ENCODE measurements around the gene KRT77.

The KRT77 gene

DNA sequence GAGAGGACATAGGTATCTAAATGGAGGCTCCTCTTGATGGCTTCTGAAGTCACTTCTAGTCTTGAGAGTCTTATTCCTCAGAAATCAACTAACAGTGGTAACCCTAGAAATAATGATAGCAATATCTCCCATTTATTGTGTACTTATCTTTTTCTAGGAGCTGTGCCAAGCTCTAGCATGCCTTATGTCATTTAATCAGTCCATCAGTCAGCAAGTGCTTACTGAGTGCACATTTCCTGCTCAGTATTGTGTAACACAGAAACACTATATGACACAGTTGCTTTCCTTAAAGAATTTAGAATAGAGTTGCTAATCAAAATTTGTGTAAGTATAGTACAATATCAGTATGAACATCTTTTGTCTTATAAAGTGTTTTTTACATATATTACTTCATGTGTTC lies 37.3 kb upstream of the KRT77 start:
- Histone ChIP-seq H3K9ac (ENCODE audit: low read depth, low read length) (no peak overlapping the region), H3K4me1 (ENCODE audit: control insufficient read depth, insufficient read depth, low read length) (no peaks in the 10 kb centered on the region), H3K36me3 (ENCODE audit: control insufficient read depth, insufficient read depth, low read length) (no peaks in the 10 kb centered on the region), H3K27me3 (ENCODE audit: control insufficient read depth, insufficient read depth, low read length) (0 out of 2 replicates have a peak, but pooled peaks cover 2% of the 10 kb centered on the region), H3K9me3 (ENCODE audit: control insufficient read depth, insufficient read depth, low read length) (no peaks in the 10 kb centered on the region), H3K27ac (ENCODE audit: low read depth, low read length) (no peak overlapping the region), H3K4me3 (ENCODE audit: low read depth, low read length) (no peak overlapping the region)

DNA sequence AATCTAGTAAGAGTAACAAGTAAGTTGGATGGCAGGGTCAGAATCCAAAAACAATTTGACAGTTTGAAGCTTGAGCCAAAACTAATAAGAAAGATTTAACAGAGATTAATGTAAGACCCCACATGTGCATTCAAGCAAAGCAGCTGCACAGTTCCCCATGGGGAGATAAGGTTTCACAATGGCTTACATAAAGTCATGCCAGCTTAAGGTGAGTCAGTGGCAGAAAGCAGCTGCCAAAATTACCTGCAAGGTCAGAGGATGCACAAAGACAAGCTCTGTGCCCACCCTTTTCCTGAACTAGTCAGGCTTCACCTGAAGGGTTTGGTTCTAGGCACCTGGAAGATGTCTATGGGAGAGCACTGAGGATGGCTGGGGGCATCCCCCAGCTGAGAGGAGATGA lies 36.6 kb upstream of the KRT77 start:
- Histone ChIP-seq H3K4me3 (ENCODE audit: low read depth, low read length) (no peak overlapping the region), H3K9me3 (ENCODE audit: control insufficient read depth, insufficient read depth, low read length) (no peaks in the 10 kb centered on the region), H3K36me3 (ENCODE audit: control insufficient read depth, insufficient read depth, low read length) (no peaks in the 10 kb centered on the region), H3K27ac (ENCODE audit: low read depth, low read length) (no peak overlapping the region), H3K27me3 (ENCODE audit: control insufficient read depth, insufficient read depth, low read length) (0 out of 2 replicates have a peak, but pooled peaks cover 2% of the 10 kb centered on the region), H3K4me1 (ENCODE audit: control insufficient read depth, insufficient read depth, low read length) (no peaks in the 10 kb centered on the region), H3K9ac (ENCODE audit: low read depth, low read length) (no peak overlapping the region)

DNA sequence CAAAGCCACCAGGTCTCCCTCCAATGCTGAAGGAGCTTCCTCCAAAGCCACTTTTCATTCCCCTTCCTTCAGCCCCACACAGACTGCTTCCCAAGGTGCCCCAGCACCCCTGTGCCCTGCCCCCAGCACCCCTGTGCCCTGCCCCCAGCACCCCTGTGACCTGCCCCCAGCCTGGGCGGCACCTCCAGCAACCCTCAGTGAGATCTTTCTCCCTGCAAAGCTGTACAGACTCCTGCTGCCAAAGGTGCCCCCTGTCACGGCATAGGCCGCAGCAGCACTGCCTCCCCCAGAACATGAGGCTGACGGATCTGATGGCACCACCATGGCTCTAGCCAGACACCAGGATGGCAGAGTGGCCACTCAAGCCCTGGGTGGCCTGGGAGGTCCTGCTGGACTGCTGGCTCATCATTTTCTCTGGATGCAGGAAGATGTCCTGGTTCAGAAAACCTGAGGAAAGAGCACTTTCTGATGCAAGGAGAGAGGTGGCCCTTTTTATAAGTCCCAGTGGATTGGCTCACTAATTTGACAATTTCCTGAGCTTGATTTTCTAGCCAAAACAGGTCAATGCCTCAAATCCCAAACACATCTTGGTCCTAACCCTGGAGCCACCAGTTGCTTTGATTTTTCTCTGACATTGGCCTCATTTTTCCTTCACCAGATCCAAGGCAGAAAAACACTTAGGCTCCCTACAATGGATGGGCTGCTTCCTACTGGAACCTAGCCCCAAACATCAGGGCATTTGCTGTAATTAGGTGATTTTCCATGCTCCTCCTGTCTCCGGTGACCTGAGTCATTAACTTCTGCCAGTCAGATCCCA lies 32.7 kb upstream of the KRT77 start:
- H3K4me1 ChIP-seq (ENCODE audit: control insufficient read depth, insufficient read depth, low read length): no peaks in the 10 kb centered on the region
- no peak overlapping the region for H3K9ac ChIP-seq (ENCODE audit: low read depth, low read length)
- 0 out of 2 replicates have a peak, but pooled peaks cover 2% of the 10 kb centered on the region for H3K27me3 ChIP-seq (ENCODE audit: control insufficient read depth, insufficient read depth, low read length)
- no peaks in the 10 kb centered on the region for H3K36me3 ChIP-seq (ENCODE audit: control insufficient read depth, insufficient read depth, low read length)
- H3K4me3 ChIP-seq (ENCODE audit: low read depth, low read length): no peak overlapping the region
- H3K9me3 ChIP-seq (ENCODE audit: control insufficient read depth, insufficient read depth, low read length): no peaks in the 10 kb centered on the region; the same call in 1 of the 2 replicates
- H3K27ac ChIP-seq (ENCODE audit: low read depth, low read length): no peak overlapping the region

DNA sequence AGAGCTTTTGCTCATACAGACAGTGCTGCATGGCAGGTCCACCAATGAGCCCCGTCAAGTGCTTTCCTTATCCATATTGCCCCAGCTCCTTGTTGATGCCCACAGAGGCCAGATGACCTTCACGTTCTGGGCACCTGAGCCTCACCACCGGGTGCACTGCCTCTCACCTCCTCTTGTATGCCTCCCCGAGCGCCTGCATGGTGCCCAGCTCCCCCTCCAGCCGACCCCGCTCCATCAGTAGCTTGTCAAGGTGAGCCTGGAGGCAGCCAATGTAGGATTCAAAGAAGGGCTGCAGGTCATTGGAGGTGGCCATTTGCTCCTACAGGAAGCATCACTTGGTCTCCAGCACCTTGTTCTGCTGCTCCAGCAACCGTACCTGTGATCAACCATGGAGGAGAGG lies 31.8 kb upstream of the KRT77 start:
- H3K27ac ChIP-seq (ENCODE audit: low read depth, low read length): no peak overlapping the region
- H3K4me1 ChIP-seq (ENCODE audit: control insufficient read depth, insufficient read depth, low read length): no peaks in the 10 kb centered on the region
- no peak overlapping the region for H3K9ac ChIP-seq (ENCODE audit: low read depth, low read length)
- H3K36me3 ChIP-seq (ENCODE audit: control insufficient read depth, insufficient read depth, low read length): no peaks in the 10 kb centered on the region
- no peak overlapping the region for H3K4me3 ChIP-seq (ENCODE audit: low read depth, low read length)
- 0 out of 2 replicates have a peak, but pooled peaks cover 5% of the 10 kb centered on the region for H3K27me3 ChIP-seq (ENCODE audit: control insufficient read depth, insufficient read depth, low read length)
- H3K9me3 ChIP-seq (ENCODE audit: control insufficient read depth, insufficient read depth, low read length): no peaks in the 10 kb centered on the region; the same call in 1 of the 2 replicates

DNA sequence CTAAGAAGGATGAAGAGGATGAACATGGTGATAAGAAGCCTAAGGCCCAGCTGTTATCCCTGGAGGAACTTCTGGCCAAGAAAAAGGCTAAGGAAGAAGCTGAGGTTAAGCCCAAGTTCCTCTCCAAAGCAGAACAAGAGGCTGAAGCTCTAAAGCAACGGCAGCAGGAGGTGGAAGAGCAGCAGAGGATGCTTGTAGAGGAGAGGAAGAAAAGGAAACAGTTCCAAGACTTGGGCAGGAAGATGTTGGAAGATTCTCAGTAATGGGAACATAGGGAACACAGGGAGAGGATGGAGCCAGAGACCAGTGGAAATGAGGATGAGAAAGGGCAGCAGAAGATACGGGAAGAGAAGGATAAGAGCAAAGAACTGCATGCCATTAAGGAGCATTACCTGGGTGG lies 27.5 kb upstream of the KRT77 start:
- Histone ChIP-seq H3K27me3 (ENCODE audit: control insufficient read depth, insufficient read depth, low read length) (0 out of 2 replicates have a peak, but pooled peaks cover 5% of the 10 kb centered on the region), H3K27ac (ENCODE audit: low read depth, low read length) (no peak overlapping the region), H3K36me3 (ENCODE audit: control insufficient read depth, insufficient read depth, low read length) (no peaks in the 10 kb centered on the region), H3K4me3 (ENCODE audit: low read depth, low read length) (no peak overlapping the region), H3K9ac (ENCODE audit: low read depth, low read length) (no peak overlapping the region), H3K4me1 (ENCODE audit: control insufficient read depth, insufficient read depth, low read length) (no peaks in the 10 kb centered on the region), H3K9me3 (ENCODE audit: control insufficient read depth, insufficient read depth, low read length) (no peaks in the 10 kb centered on the region; the same call in 1 of the 2 replicates)

DNA sequence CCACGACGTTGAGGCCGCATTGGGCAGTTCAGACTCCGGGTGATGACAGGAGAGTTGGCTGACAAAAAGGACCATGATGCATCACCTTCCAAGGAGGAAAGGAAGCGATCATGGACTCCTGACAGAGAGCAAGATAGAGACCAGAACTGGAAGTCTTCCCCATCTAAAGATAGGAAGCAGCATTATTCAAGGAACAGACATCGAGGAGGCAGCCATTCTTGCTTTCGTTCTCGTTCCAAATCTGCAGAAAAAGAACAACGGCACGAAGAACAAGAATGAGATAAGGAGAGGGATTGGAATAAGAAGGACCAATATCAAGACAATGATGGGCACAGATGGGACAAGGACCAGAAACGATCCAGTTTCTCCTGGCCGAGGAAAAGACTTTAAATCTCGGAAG lies 27.1 kb upstream of the KRT77 start:
- Histone ChIP-seq H3K4me3 (ENCODE audit: low read depth, low read length) (no peak overlapping the region), H3K9me3 (ENCODE audit: control insufficient read depth, insufficient read depth, low read length) (no peaks in the 10 kb centered on the region; the same call in 1 of the 2 replicates), H3K4me1 (ENCODE audit: control insufficient read depth, insufficient read depth, low read length) (no peaks in the 10 kb centered on the region), H3K9ac (ENCODE audit: low read depth, low read length) (no peak overlapping the region), H3K27me3 (ENCODE audit: control insufficient read depth, insufficient read depth, low read length) (0 out of 2 replicates have a peak, but pooled peaks cover 5% of the 10 kb centered on the region), H3K36me3 (ENCODE audit: control insufficient read depth, insufficient read depth, low read length) (no peaks in the 10 kb centered on the region), H3K27ac (ENCODE audit: low read depth, low read length) (no peak overlapping the region)

DNA sequence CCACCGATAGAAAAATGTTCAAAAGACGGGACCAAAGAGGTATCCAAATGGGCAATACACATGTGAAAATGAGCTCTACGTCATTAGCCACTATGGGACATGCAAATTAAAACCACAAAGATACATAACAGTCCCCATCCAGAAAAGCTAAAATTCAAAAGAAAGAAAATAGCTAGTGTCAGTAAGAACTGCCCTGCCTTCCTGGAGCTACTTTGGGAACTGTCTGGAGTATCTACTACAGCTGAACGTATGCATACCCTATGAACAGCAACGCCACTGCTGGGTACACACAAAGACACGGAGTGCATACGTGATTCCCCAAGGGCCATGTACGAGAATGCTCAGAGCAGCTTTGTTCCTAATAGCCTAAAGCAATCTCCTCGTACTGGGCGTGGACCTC lies 25.8 kb upstream of the KRT77 start:
- Histone ChIP-seq H3K27me3 (ENCODE audit: control insufficient read depth, insufficient read depth, low read length) (0 out of 2 replicates have a peak, but pooled peaks cover 5% of the 10 kb centered on the region), H3K9me3 (ENCODE audit: control insufficient read depth, insufficient read depth, low read length) (no peaks in the 10 kb centered on the region; the same call in 1 of the 2 replicates), H3K36me3 (ENCODE audit: control insufficient read depth, insufficient read depth, low read length) (no peaks in the 10 kb centered on the region)

DNA sequence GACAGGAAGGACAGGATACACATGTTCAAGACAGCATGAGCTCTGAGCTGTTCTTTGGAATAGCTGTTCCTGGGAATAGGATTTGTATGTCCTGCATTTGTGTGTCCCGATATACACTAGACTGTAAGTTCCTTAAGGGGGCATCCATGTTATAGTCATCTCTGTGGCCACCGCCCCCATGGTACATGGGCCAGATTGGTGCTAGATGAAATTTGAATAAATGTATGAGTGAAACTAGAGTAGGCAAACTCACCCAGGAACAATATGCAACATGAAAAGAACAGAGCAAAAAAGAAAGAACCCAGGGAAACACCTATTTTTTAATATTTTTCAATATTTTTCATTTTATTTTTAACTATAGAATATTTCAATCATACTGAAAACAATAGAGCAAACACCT lies 25.1 kb upstream of the KRT77 start:
- Histone ChIP-seq H3K36me3 (ENCODE audit: control insufficient read depth, insufficient read depth, low read length) (no peaks in the 10 kb centered on the region), H3K27me3 (ENCODE audit: control insufficient read depth, insufficient read depth, low read length) (0 out of 2 replicates have a peak, but pooled peaks cover 5% of the 10 kb centered on the region), H3K9ac (ENCODE audit: low read depth, low read length) (no peak overlapping the region), H3K27ac (ENCODE audit: low read depth, low read length) (no peak overlapping the region), H3K4me3 (ENCODE audit: low read depth, low read length) (no peak overlapping the region), H3K9me3 (ENCODE audit: control insufficient read depth, insufficient read depth, low read length) (no peaks in the 10 kb centered on the region; the same call in 1 of the 2 replicates), H3K4me1 (ENCODE audit: control insufficient read depth, insufficient read depth, low read length) (no peaks in the 10 kb centered on the region)

More for the DNA sequence above, 25.8 kb upstream of the KRT77 start:
- no peak overlapping the region for H3K9ac ChIP-seq (ENCODE audit: low read depth, low read length)
- H3K4me3 ChIP-seq (ENCODE audit: low read depth, low read length): no peak overlapping the region
- no peak overlapping the region for H3K27ac ChIP-seq (ENCODE audit: low read depth, low read length)
- H3K4me1 ChIP-seq (ENCODE audit: control insufficient read depth, insufficient read depth, low read length): no peaks in the 10 kb centered on the region

DNA sequence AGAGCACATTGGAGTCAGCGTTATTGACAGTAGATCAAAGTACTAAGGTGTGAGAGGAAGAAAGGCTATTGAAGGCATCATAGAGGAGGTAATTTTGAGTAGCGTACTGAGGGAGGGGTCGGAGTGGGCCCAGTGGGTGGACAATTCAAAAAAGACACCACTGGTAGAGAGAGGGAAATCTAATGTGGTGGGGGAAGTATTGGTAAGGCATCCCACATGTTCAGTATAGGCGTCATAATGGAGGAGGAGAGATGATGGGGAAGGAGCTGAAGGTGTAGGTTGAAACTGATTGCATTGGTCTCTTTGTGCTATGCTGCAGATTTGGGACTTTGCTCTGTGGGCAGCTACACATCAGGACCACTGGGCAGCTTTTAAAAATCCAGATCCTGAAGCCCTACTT lies 23.7 kb upstream of the KRT77 start:
- H3K9me3 ChIP-seq (ENCODE audit: control insufficient read depth, insufficient read depth, low read length): no peaks in the 10 kb centered on the region
- no peak overlapping the region for H3K9ac ChIP-seq (ENCODE audit: low read depth, low read length)
- no peak overlapping the region for H3K27ac ChIP-seq (ENCODE audit: low read depth, low read length)
- no peaks in the 10 kb centered on the region for H3K36me3 ChIP-seq (ENCODE audit: control insufficient read depth, insufficient read depth, low read length)
- H3K4me3 ChIP-seq (ENCODE audit: low read depth, low read length): no peak overlapping the region
- H3K27me3 ChIP-seq (ENCODE audit: control insufficient read depth, insufficient read depth, low read length): 0 out of 2 replicates have a peak, but pooled peaks cover 5% of the 10 kb centered on the region
- no peaks in the 10 kb centered on the region for H3K4me1 ChIP-seq (ENCODE audit: control insufficient read depth, insufficient read depth, low read length)

DNA sequence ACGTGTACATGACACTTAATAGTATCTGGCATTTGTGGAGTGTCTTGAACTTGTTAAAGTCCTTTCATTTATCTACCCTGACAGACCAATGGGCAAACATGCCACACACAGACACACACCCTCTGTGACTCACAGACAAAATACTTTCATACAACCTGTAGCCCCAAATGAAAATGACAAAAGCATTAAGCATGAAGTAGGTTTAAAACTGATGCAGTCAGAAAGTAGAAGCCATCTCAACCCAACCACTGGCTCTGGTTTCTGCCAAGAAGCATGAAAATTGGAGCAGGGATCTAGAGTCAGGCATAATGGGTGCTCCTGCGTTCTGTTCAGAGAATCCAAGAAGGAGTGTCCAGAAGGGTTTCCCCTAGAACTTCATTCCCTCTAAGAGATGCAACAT lies 23.1 kb upstream of the KRT77 start:
- H3K4me3 ChIP-seq (ENCODE audit: low read depth, low read length): no peak overlapping the region
- H3K9ac ChIP-seq (ENCODE audit: low read depth, low read length): no peak overlapping the region
- H3K27ac ChIP-seq (ENCODE audit: low read depth, low read length): no peak overlapping the region

DNA sequence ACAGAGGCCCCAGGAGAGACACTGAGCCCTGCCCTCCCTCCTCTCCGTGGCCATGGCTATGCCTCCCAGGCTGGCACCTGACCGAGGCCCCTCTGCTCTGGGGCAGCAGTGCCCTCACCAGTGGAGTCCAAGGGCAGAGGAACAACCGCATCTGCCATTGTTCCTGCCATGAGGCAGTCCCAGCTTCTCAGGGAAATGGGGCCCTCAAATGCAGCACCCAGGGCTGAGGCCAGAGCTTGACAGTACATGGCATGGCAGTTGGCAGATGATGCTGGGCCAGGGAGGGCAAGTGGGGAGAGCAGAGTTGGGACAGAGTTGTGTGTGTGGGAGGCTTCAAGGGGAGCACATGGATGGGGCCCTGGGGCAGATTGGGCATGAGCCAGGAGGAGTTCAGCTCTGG lies 21.1 kb upstream of the KRT77 start:
- Histone ChIP-seq H3K9me3 (ENCODE audit: control insufficient read depth, insufficient read depth, low read length) (no peaks in the 10 kb centered on the region), H3K27ac (ENCODE audit: low read depth, low read length) (no peak overlapping the region), H3K4me3 (ENCODE audit: low read depth, low read length) (no peak overlapping the region), H3K9ac (ENCODE audit: low read depth, low read length) (no peak overlapping the region), H3K36me3 (ENCODE audit: control insufficient read depth, insufficient read depth, low read length) (no peaks in the 10 kb centered on the region), H3K27me3 (ENCODE audit: control insufficient read depth, insufficient read depth, low read length) (no peaks in the 10 kb centered on the region), H3K4me1 (ENCODE audit: control insufficient read depth, insufficient read depth, low read length) (no peaks in the 10 kb centered on the region)

More for the DNA sequence above, 23.1 kb upstream of the KRT77 start:
- H3K9me3 ChIP-seq (ENCODE audit: control insufficient read depth, insufficient read depth, low read length): no peaks in the 10 kb centered on the region
- 0 out of 2 replicates have a peak, but pooled peaks cover 5% of the 10 kb centered on the region for H3K27me3 ChIP-seq (ENCODE audit: control insufficient read depth, insufficient read depth, low read length)
- H3K4me1 ChIP-seq (ENCODE audit: control insufficient read depth, insufficient read depth, low read length): no peaks in the 10 kb centered on the region
- no peaks in the 10 kb centered on the region for H3K36me3 ChIP-seq (ENCODE audit: control insufficient read depth, insufficient read depth, low read length)
